HepG2 (cell line): ENCODE results near the gene CYRIA. TPM values are rescaled to one million over a fixed set of nuclear protein-coding genes. Genes with fewer than 3 reads are reported as not detected.

Source experiments
- ATAC-seq: fragments of 200-7000 bp; cut with Tn5 transposase; 3 replicates; pipeline ENCODE4 v1.9.1; 2020; ENCODE audit warnings: mild to moderate bottlenecking, moderate library complexity
- BruUV-seq: library from RNA; stranded (reverse); fragments of 400-500 nt; replicated peaks from 2 replicates; lab custom pipeline; 2021; lab: Mats Ljungman, UMichigan
- CTCF ChIA-PET: fragments of 300-600 bp; formaldehyde crosslinking; extraction: SDS; loops from one replicate; lab custom pipeline; 2021; ENCODE audit warnings: low total read pairs, inconsistent platforms, low intra/inter-chr PET ratio; lab: Yijun Ruan, JAX
- POLR2A ChIA-PET: fragments of 350-600 bp; sonication (Branson Sonifier 250); formaldehyde crosslinking; loops from one replicate; lab custom pipeline; 2020; ENCODE audit warnings: antibody characterized with exemption, inconsistent platforms; lab: Yijun Ruan, JAX
- DNase-seq: peaks from one replicate; pipeline ENCODE4 v3.0.0-alpha.2; 2015; ENCODE audit warnings: low spot score
- FAIRE-seq: peaks from 3 replicates; lab custom pipeline; 2011; peaks lifted over from hg19 to GRCh38; lab: Jason Lieb, UNC
- H2AFZ ChIP-seq: one replicate; pipeline ENCODE4 v1.6.1; 2011; ENCODE audit warnings: low read length, inconsistent platforms
- H3K27ac ChIP-seq: fragments of 300-600 bp; 3 replicates; pipeline ENCODE4 v1.8.0; 2011; ENCODE audit warnings: mixed run types, mild to moderate bottlenecking, mixed read lengths, low read length, inconsistent platforms; ENCODE audit not compliant: insufficient read depth; ENCODE audit errors: extremely low read length
- H3K27me3 ChIP-seq, 2 experiments: fragments of 200-600 bp in 1 of 2; 2 replicates in 1 of 2; 3 replicates in 1 of 2; pipeline versions ENCODE4 v1.6.0 to v1.8.0; 2011; ENCODE audit warnings: low read length in 2 of 2, mild to moderate bottlenecking in 2 of 2, moderate library complexity in 2 of 2, inconsistent platforms in 1 of 2; ENCODE audit not compliant: insufficient read depth in 2 of 2, control insufficient read depth in 1 of 2
- H3K36me3 ChIP-seq, 2 experiments: fragments of 200-600 bp in 1 of 2; replicated peaks in 1 of 2; 2 replicates in 1 of 2; 3 replicates in 1 of 2; pipeline versions ENCODE4 v1.5.1 to v1.8.0; 2011; ENCODE audit warnings: low read length in 2 of 2, inconsistent platforms in 1 of 2; ENCODE audit not compliant: insufficient read depth in 2 of 2, control insufficient read depth in 1 of 2
- H3K4me1 ChIP-seq: 2 replicates; pipeline ENCODE4 v1.5.1; 2012; ENCODE audit warnings: low read length, inconsistent platforms; ENCODE audit not compliant: insufficient read depth
- H3K4me2 ChIP-seq: 2 replicates; pipeline ENCODE4 v1.6.0; 2011; ENCODE audit warnings: low read depth, low read length, inconsistent platforms
- H3K4me3 ChIP-seq, 3 experiments: fragments of 200-600 bp in 1 of 3; sonication (generic), shearing (Covaris generic) in 1 of 3; replicated peaks in 1 of 3; 2 replicates each; pipeline ENCODE4 v1.5.1; 2011 to 2016; ENCODE audit warnings: low read length in 3 of 3, inconsistent platforms in 2 of 3, low read depth in 2 of 3, mild to moderate bottlenecking in 2 of 3, control low read depth in 1 of 3, mixed read lengths in 1 of 3; ENCODE audit not compliant: insufficient read depth in 1 of 3
- H3K79me2 ChIP-seq: one replicate; pipeline ENCODE4 v1.6.1; 2011; ENCODE audit warnings: low read length, inconsistent platforms; ENCODE audit not compliant: insufficient read depth
- H3K9ac ChIP-seq: 2 replicates; pipeline ENCODE4 v1.6.0; 2011; ENCODE audit warnings: mild to moderate bottlenecking, low read depth, low read length, inconsistent platforms; ENCODE audit not compliant: insufficient read depth
- H3K9me3 ChIP-seq: 2 replicates; pipeline ENCODE4 v1.5.1; 2012; ENCODE audit warnings: mild to moderate bottlenecking, low read length
- H4K20me1 ChIP-seq: 2 replicates; pipeline ENCODE4 v1.6.0; 2011; ENCODE audit warnings: inconsistent platforms, mild to moderate bottlenecking, low read length, moderate library complexity; ENCODE audit not compliant: insufficient read depth
- FOXK1 ChIP-seq: sonication (generic); formaldehyde crosslinking; IDR thresholded peaks from 2 replicates; pipeline ENCODE4 v1.4.0; 2020; ENCODE audit warnings: low read depth, missing genetic modification reagents, borderline replicate concordance
- JUNB ChIP-seq: sonication (generic); formaldehyde crosslinking; IDR thresholded peaks from 2 replicates; pipeline ENCODE4 v1.8.0; 2022; ENCODE audit warnings: missing genetic modification reagents, mild to moderate bottlenecking, borderline replicate concordance
- MAF1 ChIP-seq: sonication (generic); formaldehyde crosslinking; IDR thresholded peaks from 2 replicates; pipeline ENCODE4 v1.5.0; 2020; ENCODE audit warnings: missing genetic modification reagents, borderline replicate concordance
- NBN ChIP-seq: fragments of 450-650 bp; conservative IDR thresholded peaks from 2 replicates; pipeline ENCODE4 v1.6.1; 2017
- NCOA5 ChIP-seq: sonication (generic); formaldehyde crosslinking; IDR thresholded peaks from 2 replicates; pipeline ENCODE4 v1.4.0; 2020; ENCODE audit warnings: missing genetic modification reagents
- TBX2 ChIP-seq: sonication (generic); formaldehyde crosslinking; IDR thresholded peaks from 2 replicates; pipeline ENCODE4 v1.5.0; 2020; ENCODE audit warnings: missing genetic modification reagents, mild to moderate bottlenecking, borderline replicate concordance
- ZKSCAN5 ChIP-seq: sonication (generic); formaldehyde crosslinking; IDR thresholded peaks from 2 replicates; pipeline ENCODE4 v1.5.1; 2020; ENCODE audit warnings: mild to moderate bottlenecking, missing genetic modification reagents
- ZNF251 ChIP-seq: sonication (generic); formaldehyde crosslinking; IDR thresholded peaks from 2 replicates; pipeline ENCODE4 v1.9.0; 2021; ENCODE audit warnings: mild to moderate bottlenecking, missing genetic modification reagents
- ZNF253 ChIP-seq: sonication (generic); formaldehyde crosslinking; IDR thresholded peaks from 2 replicates; pipeline ENCODE4 v1.8.0; 2022; ENCODE audit warnings: mild to moderate bottlenecking, missing genetic modification reagents, borderline replicate concordance
- ZNF691 ChIP-seq: sonication (generic); formaldehyde crosslinking; IDR thresholded peaks from 2 replicates; pipeline ENCODE4 v1.4.0; 2020; ENCODE audit warnings: missing genetic modification reagents, low read depth, mild to moderate bottlenecking, borderline replicate concordance
- ZNF891 ChIP-seq: sonication (generic); formaldehyde crosslinking; IDR thresholded peaks from 2 replicates; pipeline ENCODE4 v1.5.0; 2020; ENCODE audit warnings: mild to moderate bottlenecking, missing genetic modification reagents
- WGBS: methylation state at CpG from one replicate; pipeline ENCODE4 v1.1.6; 2017; ENCODE audit warnings: low lambda C conversion rate; 5-methylcytosine and 5-hydroxymethylcytosine counted together
- in situ Hi-C: cut with HindIII; loops from 2 replicates; pipeline ENCODE4 v1.10.0; 2017; ENCODE audit warnings: low pct_unique_long_range_greater_than_20kb; ENCODE audit not compliant: extremely low pct_ligation_motif_present
- intact Hi-C: fragments of 100-400 bp; cut with micrococcal nuclease; formaldehyde crosslinking; loops from one replicate; pipeline ENCODE4 v1.10.0; 2022; ENCODE audit not compliant: unreplicated experiment
- polyA plus RNA-seq, 8 experiments: library from polyadenylated mRNA; depleted of rRNA in 3 of 8; stranded (reverse) in 7 of 8; unstranded in 1 of 8; fragments of >200 nt; fragmentation: Illumina TruSeq in 4 of 8; extraction: Trizol in 4 of 8; gene quantifications; 2 replicates each; pipeline versions ENCODE4 v1.2.1 to v1.2.3, GENCODE V29; 2011 to 2016; ENCODE audit warnings: low read depth in 4 of 8, missing spikeins in 1 of 8, mixed read lengths in 1 of 8; ENCODE audit not compliant: insufficient read depth in 1 of 8
- total RNA-seq, 5 experiments: library from RNA; depleted of rRNA; stranded (reverse); fragments of >200 nt; fragmentation: Illumina TruSeq; extraction: Trizol; gene quantifications; 2 replicates each; pipeline ENCODE4 v1.2.3, GENCODE V29; 2016; ENCODE audit warnings: low read depth in 1 of 5
- TF ChIP-seq, protein P1 (sequence below): sonication (generic); formaldehyde crosslinking; IDR thresholded peaks from 2 replicates; pipeline ENCODE4 v1.4.0; 2020; ENCODE audit warnings: missing genetic modification reagents, borderline replicate concordance

The CYRIA gene
- total and polyA plus RNA-seq, 2 of the 13 experiments (the other 11 are each of a cell fraction or from before 2014, with no cell fraction given): 0.09 TPM; not detected in 1

DNA sequence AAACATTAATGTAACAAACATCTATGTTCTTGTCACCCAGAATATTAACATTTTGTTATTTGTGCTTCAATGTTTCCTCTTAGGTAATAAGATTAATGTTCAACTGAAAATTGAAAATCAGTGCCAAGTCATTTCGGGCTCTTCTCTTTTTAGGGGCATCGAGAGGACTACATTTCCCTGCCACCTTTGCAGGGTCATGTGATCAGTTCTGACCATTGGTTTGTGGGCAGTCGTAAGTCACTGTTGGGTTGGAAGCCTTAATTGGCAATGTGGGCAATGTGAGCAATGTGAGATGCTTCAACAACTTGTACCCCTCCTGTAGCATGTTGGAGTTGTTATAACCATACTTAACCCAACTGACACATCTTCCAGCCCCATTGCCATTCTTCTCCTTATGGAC is 10.1 kb upstream of the CYRIA start (continued):
- TF ChIP-seq MAF1 (CRISPR knock-in tag): no peak
- no peak for TF ChIP-seq NCOA5 (CRISPR knock-in tag)
- TF ChIP-seq, all 625 proteins: peak for 0

DNA sequence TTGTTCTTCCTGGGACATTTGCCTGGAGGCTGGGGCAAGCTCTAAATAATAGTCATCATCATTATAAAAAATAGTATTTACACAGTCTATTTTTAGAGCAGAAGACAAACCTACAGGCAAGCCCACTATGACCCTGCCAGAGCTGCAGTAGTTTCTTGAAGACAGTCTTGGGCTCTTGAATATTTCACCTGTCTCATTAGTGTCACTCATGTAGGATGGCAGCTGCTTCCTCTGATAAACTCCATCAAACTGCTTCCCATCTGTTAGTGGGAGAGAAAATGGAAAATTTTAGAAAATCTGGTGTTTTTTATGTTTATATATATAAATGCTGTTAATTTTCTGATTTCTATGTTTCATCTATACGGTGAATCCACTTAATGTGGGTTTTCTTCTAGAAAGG is 8.5 kb upstream of the CYRIA start:
- no peak for ATAC-seq
- POLR2A ChIA-PET: no interaction called here
- Histone ChIP-seq H3K27me3 (no peaks in the 10 kb centered on the region), H3K27ac (no peak overlapping the region), H3K79me2 (no peaks in the 10 kb centered on the region), H3K4me2 (no peak overlapping the region), H3K36me3 (no peaks in the 10 kb centered on the region), H3K9me3 (peaks cover 13% of the 10 kb centered on the region), H2AFZ (no peak overlapping the region), H3K4me3 (no peak overlapping the region), H4K20me1 (no peaks in the 10 kb centered on the region), H3K4me1 (no peaks in the 10 kb centered on the region), H3K9ac (no peak overlapping the region)
- no TSS peak for BruUV-seq
- in situ Hi-C loops (no loop called here), intact Hi-C loops (no loop called here)
- 31% methylated on average over 1 of the region's 1 CpG for whole genome bisulfite sequencing
- FAIRE-seq: no peak
- no peak for DNase-seq
- CTCF ChIA-PET: no interaction called here
- no peak for TF ChIP-seq ZKSCAN5 (CRISPR knock-in tag)

- no peak for DNase-seq
- no peak for TF ChIP-seq ZNF891 (CRISPR knock-in tag)
- TF ChIP-seq NBN: no peak
- TF ChIP-seq ZNF253 (CRISPR knock-in tag): no peak
- TF ChIP-seq ZNF251 (CRISPR knock-in tag): no peak
- TF ChIP-seq ZNF691 (CRISPR knock-in tag): no peak
- no peak for TF ChIP-seq FOXK1 (CRISPR knock-in tag)
- TF ChIP-seq, protein P1, sequence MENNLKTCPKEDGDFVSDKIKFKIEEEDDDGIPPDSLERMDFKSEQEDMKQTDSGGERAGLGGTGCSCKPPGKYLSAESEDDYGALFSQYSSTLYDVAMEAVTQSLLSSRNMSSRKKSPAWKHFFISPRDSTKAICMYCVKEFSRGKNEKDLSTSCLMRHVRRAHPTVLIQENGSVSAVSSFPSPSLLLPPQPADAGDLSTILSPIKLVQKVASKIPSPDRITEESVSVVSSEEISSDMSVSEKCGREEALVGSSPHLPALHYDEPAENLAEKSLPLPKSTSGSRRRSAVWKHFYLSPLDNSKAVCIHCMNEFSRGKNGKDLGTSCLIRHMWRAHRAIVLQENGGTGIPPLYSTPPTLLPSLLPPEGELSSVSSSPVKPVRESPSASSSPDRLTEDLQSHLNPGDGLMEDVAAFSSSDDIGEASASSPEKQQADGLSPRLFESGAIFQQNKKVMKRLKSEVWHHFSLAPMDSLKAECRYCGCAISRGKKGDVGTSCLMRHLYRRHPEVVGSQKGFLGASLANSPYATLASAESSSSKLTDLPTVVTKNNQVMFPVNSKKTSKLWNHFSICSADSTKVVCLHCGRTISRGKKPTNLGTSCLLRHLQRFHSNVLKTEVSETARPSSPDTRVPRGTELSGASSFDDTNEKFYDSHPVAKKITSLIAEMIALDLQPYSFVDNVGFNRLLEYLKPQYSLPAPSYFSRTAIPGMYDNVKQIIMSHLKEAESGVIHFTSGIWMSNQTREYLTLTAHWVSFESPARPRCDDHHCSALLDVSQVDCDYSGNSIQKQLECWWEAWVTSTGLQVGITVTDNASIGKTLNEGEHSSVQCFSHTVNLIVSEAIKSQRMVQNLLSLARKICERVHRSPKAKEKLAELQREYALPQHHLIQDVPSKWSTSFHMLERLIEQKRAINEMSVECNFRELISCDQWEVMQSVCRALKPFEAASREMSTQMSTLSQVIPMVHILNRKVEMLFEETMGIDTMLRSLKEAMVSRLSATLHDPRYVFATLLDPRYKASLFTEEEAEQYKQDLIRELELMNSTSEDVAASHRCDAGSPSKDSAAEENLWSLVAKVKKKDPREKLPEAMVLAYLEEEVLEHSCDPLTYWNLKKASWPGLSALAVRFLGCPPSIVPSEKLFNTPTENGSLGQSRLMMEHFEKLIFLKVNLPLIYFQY (CRISPR knock-in tag): no peak
- TF ChIP-seq TBX2: no peak
- no peak for TF ChIP-seq JUNB (CRISPR knock-in tag)
Measured at GRCh38 chr2:16671760-16672159, 6.1 kb upstream of the CYRIA start.

More at GRCh38 chr2:16671760-16672159, 6.1 kb upstream of the CYRIA start:
- Histone ChIP-seq H3K36me3 (no peaks in the 10 kb centered on the region), H2AFZ (no peak overlapping the region), H3K4me1 (no peaks in the 10 kb centered on the region), H3K4me2 (no peak overlapping the region), H4K20me1 (no peaks in the 10 kb centered on the region), H3K79me2 (no peaks in the 10 kb centered on the region), H3K9ac (no peak overlapping the region), H3K9me3 (no peaks in the 10 kb centered on the region), H3K27me3 (peaks cover 0 to 2% of the 10 kb centered on the region in 2 experiments; a peak in 2 of 5 replicates), H3K27ac (no peak overlapping the region), H3K4me3 (no peak overlapping the region)
- ATAC-seq: no peak
- WGBS: 5% methylated on average over 1 of the region's 1 CpG
- ChIA-PET POLR2A (no interaction called here), CTCF (no interaction called here)
- no TSS peak for BruUV-seq
- intact Hi-C loops: no loop called here
- FAIRE-seq: no peak
- in situ Hi-C loops: no loop called here
